GM18870 (cell line): ENCODE results near the gene PYM1.
"Not testable (repeated sequence)": the region's sequence is repeated elsewhere in the genome, so short reads cannot be mapped to it uniquely, and the experiment has no call there.

Experiments used
- ATAC-seq: cut with Tn5 transposase; IDR thresholded peaks from one replicate; pipeline ENCODE4 v1.9.1; 2021; ENCODE audit warnings: moderate library complexity; ENCODE audit not compliant: unreplicated experiment

The PYM1 gene

DNA sequence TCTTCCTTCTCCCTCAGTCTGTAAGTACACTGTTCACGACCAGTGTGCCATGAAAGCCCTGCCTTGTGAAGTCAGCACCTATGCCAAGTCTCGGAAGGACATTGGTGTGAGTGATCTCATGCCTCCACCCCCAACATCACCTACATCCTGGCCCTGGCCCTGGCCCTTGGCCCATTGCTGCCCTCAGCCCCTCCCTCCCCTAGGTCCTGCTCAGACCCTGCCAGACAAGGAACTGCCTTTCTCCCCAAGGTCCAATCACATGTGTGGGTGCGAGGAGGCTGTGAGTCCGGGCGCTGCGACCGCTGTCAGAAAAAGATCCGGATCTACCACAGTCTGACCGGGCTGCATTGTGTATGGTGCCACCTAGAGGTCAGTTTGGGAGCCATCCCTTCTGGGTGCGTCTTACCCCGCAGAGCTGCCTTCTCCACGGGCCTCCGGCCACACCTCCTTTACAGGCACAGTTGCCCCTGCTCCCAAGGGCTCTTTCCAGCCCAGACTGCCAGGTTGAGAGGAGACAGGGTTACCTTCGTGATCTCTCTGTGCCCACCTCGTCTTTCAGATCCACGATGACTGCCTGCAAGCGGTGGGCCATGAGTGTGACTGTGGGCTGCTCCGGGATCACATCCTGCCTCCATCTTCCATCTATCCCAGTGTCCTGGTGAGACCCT lies 12.5 kb upstream of the PYM1 start:
- ATAC-seq = peak; percentile 93

DNA sequence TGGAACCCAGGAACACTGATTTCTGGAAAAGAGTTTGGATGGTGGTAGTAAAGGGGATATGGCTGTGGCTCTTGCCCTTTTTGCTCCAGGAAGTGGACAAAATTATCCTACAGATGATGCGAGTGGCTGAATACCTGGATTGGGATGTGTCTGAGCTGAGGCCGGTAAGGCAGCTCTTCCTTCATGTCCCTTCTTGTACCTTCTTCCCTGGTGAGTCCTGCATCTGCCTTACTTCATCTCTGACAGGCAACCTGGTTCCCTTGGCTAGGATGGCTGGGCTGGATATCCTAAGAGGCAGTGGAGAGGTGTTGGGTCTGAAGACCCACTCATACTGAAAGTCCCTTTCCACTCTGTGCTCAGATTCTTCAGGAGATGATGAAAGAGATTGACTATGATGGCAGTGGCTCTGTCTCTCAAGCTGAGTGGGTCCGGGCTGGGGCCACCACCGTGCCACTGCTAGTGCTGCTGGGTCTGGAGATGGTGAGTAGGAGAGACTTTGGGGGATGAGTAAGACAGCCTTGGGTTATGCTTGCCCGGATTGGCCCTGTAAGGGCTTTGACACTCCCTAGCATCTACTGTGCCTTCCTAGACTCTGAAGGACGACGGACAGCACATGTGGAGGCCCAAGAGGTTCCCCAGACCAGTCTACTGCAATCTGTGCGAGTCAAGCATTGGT lies 11.3 kb upstream of the PYM1 start:
- no peak for ATAC-seq

GRCh38 chr12:55937981-55938380 lies 10.3 kb upstream of the PYM1 start:
- ATAC-seq = no peak

DNA sequence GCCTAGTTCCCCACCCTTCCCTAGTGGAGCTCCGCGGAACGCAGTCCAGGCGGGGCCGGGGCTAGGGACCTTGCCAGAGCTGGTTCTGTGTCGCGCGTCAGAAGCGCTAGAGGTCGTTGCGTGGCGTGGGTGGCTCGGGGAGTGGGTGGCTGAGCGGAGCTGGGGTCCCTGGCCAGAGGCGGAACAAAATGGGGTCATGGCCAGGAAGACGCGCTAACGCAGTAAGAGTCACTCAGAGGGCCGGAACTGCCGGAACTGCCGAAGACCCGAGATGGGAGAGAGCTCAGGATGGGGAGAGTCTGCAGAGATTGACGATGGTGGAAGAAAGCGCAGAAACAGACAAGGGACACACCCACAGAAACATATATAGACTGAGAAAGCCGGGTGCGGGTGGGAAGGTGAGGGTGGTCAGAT lies 8.1 kb upstream of the PYM1 start:
- ATAC-seq = no peak

DNA sequence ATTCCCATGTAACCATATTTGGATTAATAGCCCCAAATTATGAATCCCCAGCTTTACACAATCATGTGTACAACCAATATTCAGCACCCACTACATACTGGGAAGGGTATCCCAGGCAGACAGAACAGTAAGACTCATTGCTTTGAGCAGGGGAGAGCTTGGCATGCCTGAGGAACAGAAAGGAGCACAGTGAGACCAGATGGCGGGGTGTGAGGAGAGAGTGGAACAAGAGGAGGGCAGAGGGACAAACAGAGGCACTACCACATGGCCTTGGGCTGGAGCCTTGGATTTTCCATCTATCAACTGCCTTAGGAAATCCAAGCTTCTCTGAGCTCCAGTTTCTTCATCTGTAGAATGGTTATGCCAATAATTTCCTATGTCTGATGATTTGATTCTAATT lies 7.1 kb upstream of the PYM1 start:
- ATAC-seq = no peak

GRCh38 chr12:55933799-55934742 lies 6.4 kb upstream of the PYM1 start:
- no peak for ATAC-seq

- no peak for ATAC-seq
Observed at GRCh38 chr12:55933169-55933798, 5.6 kb upstream of the PYM1 start.

DNA sequence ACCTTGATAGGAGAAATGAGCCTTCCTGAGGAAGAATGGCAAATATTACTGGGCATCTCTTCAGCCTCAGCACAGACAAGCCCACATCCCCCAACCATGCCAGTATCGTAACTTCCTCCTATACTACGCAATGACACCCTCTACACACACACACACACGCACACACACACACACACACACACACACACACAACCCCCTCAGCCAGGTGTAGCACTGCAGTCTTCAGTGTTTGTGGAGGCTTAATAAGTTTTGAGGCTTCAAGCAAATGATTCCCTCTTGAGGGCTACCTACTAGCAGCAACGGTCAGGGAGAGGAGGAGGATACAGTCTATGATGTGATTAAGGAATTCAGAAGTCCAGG lies 4.8 kb upstream of the PYM1 start:
- no peak for ATAC-seq

DNA sequence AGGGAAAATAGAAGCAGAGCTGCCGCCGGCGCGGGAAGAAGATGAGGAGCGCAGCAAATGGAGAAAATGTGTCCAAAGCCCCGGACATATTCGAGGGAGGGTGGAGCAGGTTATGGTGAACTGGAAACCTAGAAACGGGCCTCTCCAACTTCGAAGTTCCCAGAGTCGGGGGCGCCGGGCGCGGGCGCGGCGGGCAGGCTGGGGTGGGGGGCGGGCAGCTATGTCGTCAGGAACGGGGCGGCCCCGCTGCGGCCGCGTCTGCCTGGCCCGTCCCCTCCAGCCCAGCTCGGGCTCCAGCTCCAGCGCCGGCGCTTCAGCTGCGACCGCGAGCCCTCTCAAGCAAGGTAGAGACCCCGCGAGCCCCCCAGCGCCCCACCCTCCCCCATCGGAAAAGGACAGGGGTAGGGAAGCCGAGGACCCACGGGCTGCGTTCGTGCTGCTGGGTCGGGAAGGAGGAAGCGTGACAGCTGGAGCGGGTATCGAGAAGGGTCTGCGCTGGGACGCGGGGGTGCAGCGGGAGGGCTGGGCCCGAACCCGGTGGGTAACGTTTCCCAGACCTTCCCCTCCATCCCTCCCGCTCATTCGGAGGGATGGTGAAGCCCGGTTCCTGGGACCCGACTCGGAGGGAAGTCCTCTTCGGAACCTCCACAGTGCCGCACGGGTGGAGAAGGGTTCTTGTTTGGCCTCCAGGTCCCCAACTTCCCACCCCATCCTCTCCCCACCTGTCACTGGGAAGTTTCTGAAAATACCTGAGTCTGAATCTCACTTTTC lies 4.3 kb upstream of the PYM1 start:
- no peak for ATAC-seq

DNA sequence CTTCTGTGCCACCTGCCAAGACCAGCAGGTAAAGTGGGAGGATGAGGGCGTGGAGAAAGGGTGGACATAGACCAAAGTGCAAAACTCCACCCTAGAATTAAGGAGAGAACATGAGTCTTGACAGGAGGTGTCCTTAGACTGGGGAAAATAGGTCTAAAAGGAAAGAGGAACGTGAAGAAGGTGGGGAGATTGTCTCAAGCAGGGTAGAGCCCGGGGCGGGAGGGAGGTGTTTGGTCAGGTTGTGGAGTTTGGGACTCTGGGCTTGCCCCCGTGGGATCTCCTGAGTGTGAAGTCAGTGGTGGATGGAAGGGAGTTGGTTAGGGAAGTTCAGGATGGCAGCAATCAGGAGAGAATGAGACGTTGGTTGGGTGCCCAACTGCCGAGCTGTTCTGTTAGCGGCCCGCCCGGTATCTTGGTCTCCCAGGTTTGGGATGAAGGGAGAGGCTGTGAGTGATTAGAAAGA lies 3.7 kb upstream of the PYM1 start:
- no peak for ATAC-seq

GRCh38 chr12:55930771-55931316 lies 3.1 kb upstream of the PYM1 start, which contains the start of gene DGKA:
Gene DGKA (plus strand): TSS chr12:55931162. CDS start chr12:55936504, 5,342 bp downstream.
- ATAC-seq = no peak

DNA sequence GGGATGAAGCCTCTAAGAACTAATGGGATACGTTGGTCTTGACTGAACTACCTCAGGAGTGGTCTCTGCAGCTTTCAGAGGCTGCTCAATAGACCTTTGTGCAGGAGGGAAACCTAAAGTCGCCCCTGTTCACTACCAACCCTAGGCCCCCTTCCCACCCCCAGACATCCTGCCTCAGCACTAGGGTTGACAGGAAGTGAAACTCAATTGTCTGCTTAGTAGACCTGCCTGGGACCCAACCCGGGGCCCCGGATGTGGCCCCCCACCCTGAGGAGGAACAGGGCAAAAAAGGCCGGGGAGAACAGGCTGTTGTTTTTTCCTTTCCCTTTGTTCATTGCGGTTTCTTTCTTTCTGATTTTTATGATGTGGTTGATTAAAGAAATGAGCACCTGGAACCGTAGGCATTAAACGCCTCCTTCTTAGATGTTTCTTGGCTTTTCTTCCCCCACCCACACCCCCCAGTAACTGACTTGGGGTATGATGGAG lies 1.7 kb upstream of the PYM1 start:
- peak; percentile 25 for ATAC-seq

GRCh38 chr12:55926738-55927587 lies 731 bp downstream of the PYM1 start:
- peak; percentile 42 for ATAC-seq

- no peak for ATAC-seq
Observed at GRCh38 chr12:55925870-55926737, 1.6 kb downstream of the PYM1 start.

- ATAC-seq = no peak
Observed at GRCh38 chr12:55925371-55925770, 2.3 kb downstream of the PYM1 start.

DNA sequence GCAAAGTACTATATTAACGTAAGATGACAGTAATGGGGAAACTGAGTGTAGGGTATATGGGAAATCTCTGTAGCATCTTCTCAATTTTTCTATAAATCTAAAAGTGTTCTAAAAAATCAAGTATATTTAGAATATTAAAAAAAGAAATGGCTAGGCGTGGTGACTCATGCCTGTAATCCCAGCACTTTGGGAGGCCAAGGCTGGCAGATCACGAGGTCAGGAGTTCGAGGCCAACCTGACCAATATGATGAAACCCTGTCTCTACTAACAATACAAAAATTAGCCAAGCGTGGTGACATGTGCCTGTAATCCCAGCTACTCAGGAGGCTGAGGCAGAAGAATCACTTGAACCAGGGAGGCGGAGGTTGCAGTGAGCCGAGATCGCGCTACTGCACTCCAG lies 4.0 kb downstream of the PYM1 start:
- ATAC-seq = not testable (repeated sequence)

DNA sequence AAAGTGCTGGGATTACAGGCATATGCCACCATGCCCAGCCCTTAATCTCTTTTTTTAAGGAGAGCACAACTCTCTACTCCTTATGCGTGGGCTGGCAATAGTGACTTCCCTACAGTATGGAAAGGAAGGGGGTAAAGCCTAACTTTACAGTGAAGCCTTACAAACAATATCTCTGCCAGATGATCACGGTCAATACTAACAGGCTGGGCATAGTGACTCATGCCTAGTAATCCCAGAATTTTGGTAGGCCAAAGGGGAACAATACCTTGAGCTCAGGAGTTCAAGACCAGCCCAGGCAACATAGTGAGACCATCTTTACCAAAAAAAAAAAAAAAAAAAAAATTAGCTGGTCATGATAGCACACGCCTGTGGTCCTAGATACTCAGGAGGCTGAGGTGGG lies 5.6 kb downstream of the PYM1 start:
- ATAC-seq = no peak

GRCh38 chr12:55919032-55919431 lies 8.7 kb downstream of the PYM1 start:
- not testable (repeated sequence) for ATAC-seq
